Left ventricle myocardium inferior (tissue), 1 donor: ENCODE results near the gene AGBL4. TPM values are rescaled to one million over a fixed set of nuclear protein-coding genes. Genes with fewer than 3 reads are reported as not detected.

Experiments
- DNase-seq: peaks from one replicate; pipeline ENCODE4 v3.0.0-alpha.2; 2020
- H3K27ac ChIP-seq: fragments of 200-600 bp; replicated peaks from 2 replicates; pipeline ENCODE4 v1.8.0; 2021
- H3K27me3 ChIP-seq: fragments of 200-600 bp; 2 replicates; pipeline ENCODE4 v1.8.0; 2021; ENCODE audit warnings: low read depth
- H3K36me3 ChIP-seq: fragments of 200-600 bp; 2 replicates; pipeline ENCODE4 v1.8.0; 2021
- H3K4me1 ChIP-seq: fragments of 200-600 bp; 2 replicates; pipeline ENCODE4 v1.8.0; 2021
- H3K4me3 ChIP-seq: fragments of 200-600 bp; 2 replicates; pipeline ENCODE4 v1.8.0; 2021; ENCODE audit warnings: mild to moderate bottlenecking, moderate library complexity
- H3K9me3 ChIP-seq: fragments of 200-600 bp; replicated peaks from 2 replicates; pipeline ENCODE4 v1.8.0; 2021
- CTCF ChIP-seq: fragments of 200-600 bp; IDR thresholded peaks from 2 replicates; pipeline ENCODE4 v1.8.0; 2021; ENCODE audit warnings: antibody characterized with exemption, mild to moderate bottlenecking, borderline replicate concordance
- intact Hi-C: fragments of 100-400 bp; cut with micrococcal nuclease; formaldehyde crosslinking; loops from one replicate; pipeline ENCODE4 v1.11.0; 2022
- total RNA-seq: library from RNA; stranded (reverse); fragmentation: NEBNext Ultra II Directional; extraction: Animal tissue kit (Norgen Biotek cat#: 25700); gene quantifications from one replicate; pipeline ENCODE4 v1.2.1, GENCODE V29; 2021
- donor health status: DM: no; HTN: yes; CAD: no; lungs with severe emphysema.

Gene AGBL4
- total RNA-seq, 1 donor from 2014 or later = 0.38 TPM

GRCh38 chr1:48940962-48941732 lies 1082.6 kb downstream of the AGBL4 start:
- Histone ChIP-seq H3K4me1 (peaks cover 4% of the 10 kb centered on the region), H3K27me3 (no peaks in the 10 kb centered on the region), H3K27ac (no peak overlapping the region), H3K4me3 (no peak overlapping the region), H3K36me3 (no peaks in the 10 kb centered on the region), H3K9me3 (no peaks in the 10 kb centered on the region)
- DNase-seq = no peak
- intact Hi-C loops = no loop called here
- TF ChIP-seq CTCF = no peak

- TF ChIP-seq CTCF = no peak
- no peak overlapping the region for H3K27ac ChIP-seq
- intact Hi-C loops = no loop called here
- H3K27me3 ChIP-seq = no peaks in the 10 kb centered on the region
- DNase-seq = no peak
- no peaks in the 10 kb centered on the region for H3K9me3 ChIP-seq
- H3K4me3 ChIP-seq = no peak overlapping the region
- peaks cover 4% of the 10 kb centered on the region for H3K4me1 ChIP-seq
- no peaks in the 10 kb centered on the region for H3K36me3 ChIP-seq
Measured at GRCh38 chr1:48940354-48940753, 1083.4 kb downstream of the AGBL4 start.

GRCh38 chr1:48939828-48940227 lies 1083.9 kb downstream of the AGBL4 start:
- intact Hi-C loops = no loop called here
- TF ChIP-seq CTCF = no peak
- Histone ChIP-seq H3K9me3 (no peaks in the 10 kb centered on the region), H3K27me3 (no peaks in the 10 kb centered on the region), H3K36me3 (no peaks in the 10 kb centered on the region), H3K4me1 (peaks cover 4% of the 10 kb centered on the region), H3K27ac (no peak overlapping the region), H3K4me3 (no peak overlapping the region)
- no peak for DNase-seq

- Histone ChIP-seq H3K36me3 (no peaks in the 10 kb centered on the region), H3K27me3 (no peaks in the 10 kb centered on the region), H3K27ac (no peak overlapping the region), H3K4me3 (no peak overlapping the region), H3K9me3 (no peaks in the 10 kb centered on the region), H3K4me1 (peaks cover 4% of the 10 kb centered on the region)
- DNase-seq = no peak
- intact Hi-C loops = no loop called here
- no peak for TF ChIP-seq CTCF
Measured at GRCh38 chr1:48939042-48939441, 1084.7 kb downstream of the AGBL4 start.

GRCh38 chr1:48937732-48938131 lies 1086.0 kb downstream of the AGBL4 start:
- Histone ChIP-seq H3K4me1 (peaks cover 4% of the 10 kb centered on the region), H3K36me3 (no peaks in the 10 kb centered on the region), H3K4me3 (no peak overlapping the region), H3K9me3 (no peaks in the 10 kb centered on the region), H3K27ac (no peak overlapping the region), H3K27me3 (no peaks in the 10 kb centered on the region)
- no peak for TF ChIP-seq CTCF
- intact Hi-C loops = no loop called here
- DNase-seq = no peak
